Uterus (tissue), 2 donors: Measurements from ENCODE around the gene PCSK7.

ENCODE experiments used
- POLR2A ChIP-seq, 2 donors: fragments of 450-650 bp; IDR thresholded peaks; one replicate each; pipeline ENCODE4 v1.6.1; 2016; ENCODE audit warnings: antibody characterized with exemption in 2 of 2, mild to moderate bottlenecking in 1 of 2, moderate library complexity in 1 of 2
- TF ChIP-seq, protein P1 (sequence below), 4 experiments: fragments of 200-600 bp in 2 of 4; fragments of 450-650 bp in 2 of 4; sonication (generic) in 2 of 4; IDR thresholded peaks; one replicate each; pipeline ENCODE4 v1.5.1; 2016 to 2019; ENCODE audit warnings: antibody characterized with exemption in 4 of 4, mild to moderate bottlenecking in 2 of 4, moderate library complexity in 1 of 4

DNA sequence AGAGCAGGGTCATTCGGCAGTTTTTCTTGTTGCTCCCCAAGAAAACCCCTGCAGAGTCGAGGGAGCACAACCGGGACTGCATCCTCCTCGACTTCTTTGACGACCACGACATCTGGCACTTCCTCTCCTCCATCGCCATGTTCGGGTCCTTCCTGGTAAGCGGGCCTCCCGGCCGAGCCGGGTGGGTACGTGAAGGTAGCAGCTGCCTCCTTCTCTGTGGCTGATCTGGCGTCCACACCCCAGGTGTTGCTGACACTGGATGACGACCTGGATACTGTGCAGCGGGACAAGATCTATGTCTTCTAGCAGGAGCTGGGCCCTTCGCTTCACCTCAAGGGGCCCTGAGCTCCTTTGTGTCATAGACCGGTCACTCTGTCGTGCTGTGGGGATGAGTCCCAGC is 36.1 kb downstream of the PCSK7 start:
- TF ChIP-seq, protein P1, sequence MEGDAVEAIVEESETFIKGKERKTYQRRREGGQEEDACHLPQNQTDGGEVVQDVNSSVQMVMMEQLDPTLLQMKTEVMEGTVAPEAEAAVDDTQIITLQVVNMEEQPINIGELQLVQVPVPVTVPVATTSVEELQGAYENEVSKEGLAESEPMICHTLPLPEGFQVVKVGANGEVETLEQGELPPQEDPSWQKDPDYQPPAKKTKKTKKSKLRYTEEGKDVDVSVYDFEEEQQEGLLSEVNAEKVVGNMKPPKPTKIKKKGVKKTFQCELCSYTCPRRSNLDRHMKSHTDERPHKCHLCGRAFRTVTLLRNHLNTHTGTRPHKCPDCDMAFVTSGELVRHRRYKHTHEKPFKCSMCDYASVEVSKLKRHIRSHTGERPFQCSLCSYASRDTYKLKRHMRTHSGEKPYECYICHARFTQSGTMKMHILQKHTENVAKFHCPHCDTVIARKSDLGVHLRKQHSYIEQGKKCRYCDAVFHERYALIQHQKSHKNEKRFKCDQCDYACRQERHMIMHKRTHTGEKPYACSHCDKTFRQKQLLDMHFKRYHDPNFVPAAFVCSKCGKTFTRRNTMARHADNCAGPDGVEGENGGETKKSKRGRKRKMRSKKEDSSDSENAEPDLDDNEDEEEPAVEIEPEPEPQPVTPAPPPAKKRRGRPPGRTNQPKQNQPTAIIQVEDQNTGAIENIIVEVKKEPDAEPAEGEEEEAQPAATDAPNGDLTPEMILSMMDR (IDR thresholded peaks at IDR 0.05) = no peak
- no peak for TF ChIP-seq POLR2A (IDR thresholded peaks at IDR 0.05)
